Measurements from ENCODE around the gene BCL7B. TPM values are rescaled to one million over a fixed set of nuclear protein-coding genes. Genes with fewer than 3 reads are reported as not detected.
A peak's percentile ranks its signal among the peaks of the same experiment; 100 is the strongest.
"Not testable (repeated sequence)": the region's sequence is repeated elsewhere in the genome, so short reads cannot be mapped to it uniquely, and the experiment has no call there.

BCL7B gene
- total RNA-seq, 2 donors from 2014 or later: 44.4 to 90.0 TPM

- Histone ChIP-seq H3K27me3 (no peaks in the 10 kb centered on the region), H3K4me1 (no peaks in the 10 kb centered on the region), H3K4me3 (no peak overlapping the region), H3K9me3 (no peaks in the 10 kb centered on the region), H3K27ac (no peak overlapping the region), H3K36me3 (replicated peaks in 1 of 2; ENCODE audit: insufficient read depth in 1 of 2, low read depth in 2 of 2) (no peaks in the 10 kb centered on the region)
- 100% methylated on average over 3 of the region's 3 CpGs for WGBS, 2 donors
- ATAC-seq (no peak), DNase-seq (no peak)
- TF ChIP-seq, protein P1, sequence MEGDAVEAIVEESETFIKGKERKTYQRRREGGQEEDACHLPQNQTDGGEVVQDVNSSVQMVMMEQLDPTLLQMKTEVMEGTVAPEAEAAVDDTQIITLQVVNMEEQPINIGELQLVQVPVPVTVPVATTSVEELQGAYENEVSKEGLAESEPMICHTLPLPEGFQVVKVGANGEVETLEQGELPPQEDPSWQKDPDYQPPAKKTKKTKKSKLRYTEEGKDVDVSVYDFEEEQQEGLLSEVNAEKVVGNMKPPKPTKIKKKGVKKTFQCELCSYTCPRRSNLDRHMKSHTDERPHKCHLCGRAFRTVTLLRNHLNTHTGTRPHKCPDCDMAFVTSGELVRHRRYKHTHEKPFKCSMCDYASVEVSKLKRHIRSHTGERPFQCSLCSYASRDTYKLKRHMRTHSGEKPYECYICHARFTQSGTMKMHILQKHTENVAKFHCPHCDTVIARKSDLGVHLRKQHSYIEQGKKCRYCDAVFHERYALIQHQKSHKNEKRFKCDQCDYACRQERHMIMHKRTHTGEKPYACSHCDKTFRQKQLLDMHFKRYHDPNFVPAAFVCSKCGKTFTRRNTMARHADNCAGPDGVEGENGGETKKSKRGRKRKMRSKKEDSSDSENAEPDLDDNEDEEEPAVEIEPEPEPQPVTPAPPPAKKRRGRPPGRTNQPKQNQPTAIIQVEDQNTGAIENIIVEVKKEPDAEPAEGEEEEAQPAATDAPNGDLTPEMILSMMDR (IDR thresholded peaks at IDR 0.05): no peak
- TF ChIP-seq POLR2A (IDR thresholded peaks at IDR 0.05): no peak
- intact Hi-C loops (cut with DNase I): no loop called here
These were observed 26.7 kb downstream of the BCL7B start for GRCh38 chr7:73530800-73531199.

DNA sequence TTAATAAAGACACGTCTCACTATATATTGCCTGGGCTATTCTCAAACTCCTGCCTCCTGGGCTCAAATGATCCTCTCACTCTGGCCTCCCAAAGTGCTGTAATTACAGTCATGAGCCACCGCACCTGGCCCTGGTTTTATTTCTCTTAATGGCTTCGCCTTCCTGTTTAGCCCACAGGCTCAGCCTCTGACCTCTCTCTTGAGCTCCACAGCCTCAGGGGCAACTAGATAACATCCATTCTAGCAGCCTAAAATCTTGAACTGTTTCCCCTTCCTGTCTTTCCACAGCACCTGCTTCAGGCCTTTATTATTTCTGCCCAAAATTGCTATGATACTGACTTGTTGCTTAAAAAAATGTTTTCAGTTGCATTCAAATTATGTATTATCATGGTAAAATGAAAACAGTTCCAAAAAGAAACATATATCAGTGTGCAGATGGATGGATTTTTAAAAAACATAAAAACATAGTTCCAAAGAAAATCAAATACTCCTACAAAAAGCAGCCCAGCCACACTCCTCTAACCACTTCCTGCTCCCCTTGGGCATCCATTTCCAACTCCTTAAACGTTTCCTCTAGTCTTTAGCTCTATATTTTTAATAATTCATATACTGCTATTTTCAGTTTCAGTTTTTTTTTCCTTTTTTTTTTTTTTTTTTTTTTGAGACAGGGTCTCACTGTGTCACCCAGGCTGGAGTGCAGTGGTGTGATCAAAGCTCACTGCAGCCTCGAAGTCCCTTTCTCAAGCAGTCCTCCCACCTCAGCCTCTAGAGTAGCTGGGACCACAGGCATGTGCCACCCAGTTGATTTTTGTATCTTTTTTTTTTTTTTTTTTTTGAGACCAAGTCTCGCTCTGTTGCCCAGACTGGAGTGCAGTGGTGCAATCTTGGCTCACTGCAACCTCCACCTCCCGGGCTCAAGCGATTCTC, 30.3 kb downstream of the BCL7B start:
- no peaks in the 10 kb centered on the region for H3K36me3 ChIP-seq (replicated peaks in 1 of 2; ENCODE audit: insufficient read depth in 1 of 2, low read depth in 2 of 2)
- DNase-seq (no peak), ATAC-seq (no peak)
- TF ChIP-seq POLR2A (IDR thresholded peaks at IDR 0.05): no peak
- TF ChIP-seq, protein P1 (IDR thresholded peaks at IDR 0.05): no peak
- intact Hi-C loops (cut with DNase I): no loop called here
- H3K27ac ChIP-seq: no peak overlapping the region
- H3K4me3 ChIP-seq: no peak overlapping the region
- peaks cover 9% of the 10 kb centered on the region for H3K4me1 ChIP-seq
- no peaks in the 10 kb centered on the region for H3K9me3 ChIP-seq
- WGBS, 2 donors: 74 to 91% methylated on average over 8 of the region's 8 CpGs
- no peaks in the 10 kb centered on the region for H3K27me3 ChIP-seq

GRCh38 chr7:73526158-73526494, 31.4 kb downstream of the BCL7B start:
- H3K27me3 ChIP-seq; H3K27ac ChIP-seq; DNase-seq; ATAC-seq; H3K4me3 ChIP-seq; H3K9me3 ChIP-seq; intact Hi-C loops (cut with DNase I); H3K4me1 ChIP-seq; H3K36me3 ChIP-seq (replicated peaks in 1 of 2; ENCODE audit: insufficient read depth in 1 of 2, low read depth in 2 of 2): not testable (repeated sequence)
- WGBS, 2 donors: 57 to 58% methylated on average over 1 of the region's 1 CpG

- TF ChIP-seq, protein P1 (IDR thresholded peaks at IDR 0.05): peak in 4 of 7 experiments; percentile 25 to 57 (median 42)
- TF ChIP-seq POLR2A (IDR thresholded peaks at IDR 0.05): peak; percentile 57 to 75 (median 73)
- 0% methylated on average over 19 to 53 of the region's 71 CpGs for WGBS, 2 donors
- H3K27ac ChIP-seq: peak within 1 kb of the TSS; percentile 89 to 98 (median 93)
- no peaks in the 10 kb centered on the region for H3K27me3 ChIP-seq
- peak within 1 kb of the TSS; percentile 81 to 91 for H3K4me3 ChIP-seq
- H3K9me3 ChIP-seq: no peaks in the 10 kb centered on the region
- intact Hi-C loops (cut with DNase I): no loop called here
- no peaks in the 10 kb centered on the region for H3K36me3 ChIP-seq (replicated peaks in 1 of 2; ENCODE audit: insufficient read depth in 1 of 2, low read depth in 2 of 2)
- peaks cover 38% of the 10 kb centered on the region for H3K4me1 ChIP-seq
- ATAC-seq (peak; percentile 98), DNase-seq (peak; percentile 98)
These were observed 35.2 kb downstream of the BCL7B start, which contains the start of gene BAZ1B for GRCh38 chr7:73522105-73522872. Gene BAZ1B (minus strand): TSS chr7:73522293. CDS start chr7:73521933, 360 bp downstream.

DNA sequence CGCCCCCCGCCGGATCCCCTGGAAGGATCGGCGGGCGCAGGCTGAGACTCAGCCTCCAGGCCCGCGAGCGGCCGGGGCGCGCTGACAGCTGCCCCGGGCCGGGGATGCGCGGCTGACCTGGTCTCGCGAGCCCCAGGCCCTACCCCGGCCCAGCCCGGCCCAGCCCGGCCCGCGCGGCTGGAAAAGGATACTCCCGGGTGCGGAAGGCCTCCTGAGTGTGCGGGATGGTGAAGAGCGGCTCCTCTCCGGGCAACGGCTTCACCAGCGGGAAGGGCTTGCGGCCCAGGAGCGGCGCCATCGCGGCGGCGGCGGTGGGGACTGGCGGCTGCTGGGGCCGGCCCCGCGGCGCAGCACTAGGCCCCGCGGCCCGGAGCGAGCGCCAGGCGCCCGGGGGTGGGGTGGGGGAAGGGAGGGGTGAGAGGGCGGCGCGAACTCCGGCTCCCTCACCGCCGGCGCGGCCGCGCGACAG, 35.8 kb downstream of the BCL7B start:
- ATAC-seq (peak; percentile 64), DNase-seq (peak in 1 of 4 donors; percentile 49)
- TF ChIP-seq, protein P1 (IDR thresholded peaks at IDR 0.05): no peak
- TF ChIP-seq POLR2A (IDR thresholded peaks at IDR 0.05): no peak
- Histone ChIP-seq H3K36me3 (replicated peaks in 1 of 2; ENCODE audit: insufficient read depth in 1 of 2, low read depth in 2 of 2) (no peaks in the 10 kb centered on the region), H3K4me1 (peaks cover 38% of the 10 kb centered on the region), H3K9me3 (no peaks in the 10 kb centered on the region), H3K27ac (peak overlapping the region; percentile 89 to 98 (median 93)), H3K27me3 (no peaks in the 10 kb centered on the region), H3K4me3 (peak overlapping the region; percentile 81 to 91)
- 1% methylated on average over 43 of the region's 62 CpGs; no CpG with 5 or more reads in 1 of the 2 donors for WGBS, 2 donors
- intact Hi-C loops (cut with DNase I): no loop called here
